Parathyroid adenoma (tissue), 2 donors: ENCODE data around the gene RAB23.

Source experiments
- H2AFZ ChIP-seq: fragments of 300-600 bp; sonication (generic); one replicate; pipeline ENCODE4 v1.7.0; 2017; ENCODE audit warnings: antibody characterized with exemption, mild to moderate bottlenecking
- H3K27ac ChIP-seq: fragments of 300-600 bp; sonication (generic); one replicate; pipeline ENCODE4 v1.7.0; 2017
- H3K27me3 ChIP-seq: fragments of 300-600 bp; sonication (generic); one replicate; pipeline ENCODE4 v1.7.0; 2017; ENCODE audit warnings: low read length; ENCODE audit not compliant: control insufficient read depth, insufficient read depth
- H3K36me3 ChIP-seq: fragments of 300-600 bp; sonication (generic); one replicate; pipeline ENCODE4 v1.7.0; 2017; ENCODE audit warnings: low read length; ENCODE audit not compliant: control insufficient read depth, insufficient read depth
- H3K4me1 ChIP-seq: fragments of 300-600 bp; sonication (generic); one replicate; pipeline ENCODE4 v1.7.0; 2017; ENCODE audit warnings: control low read depth
- H3K4me2 ChIP-seq: fragments of 300-600 bp; sonication (generic); one replicate; pipeline ENCODE4 v1.7.0; 2017; ENCODE audit warnings: low read length
- H3K4me3 ChIP-seq: fragments of 300-600 bp; sonication (generic); one replicate; pipeline ENCODE4 v1.7.0; 2017; ENCODE audit warnings: low read depth, low read length
- H3K79me2 ChIP-seq: fragments of 300-600 bp; sonication (generic); one replicate; pipeline ENCODE4 v1.7.0; 2017; ENCODE audit warnings: control low read depth
- H3K9ac ChIP-seq: fragments of 300-600 bp; sonication (generic); one replicate; pipeline ENCODE4 v1.7.0; 2017; ENCODE audit warnings: mild to moderate bottlenecking
- H3K9me3 ChIP-seq: fragments of 300-600 bp; sonication (generic); one replicate; pipeline ENCODE4 v1.7.0; 2017; ENCODE audit warnings: low read length; ENCODE audit not compliant: control insufficient read depth
- TF ChIP-seq, protein P1 (sequence below): fragments of 300-600 bp; sonication (generic); IDR thresholded peaks from one replicate; pipeline ENCODE4 v1.7.0; 2017; ENCODE audit warnings: antibody characterized with exemption, mild to moderate bottlenecking
- donor health status: primary hyperparathyroidism.

RAB23 gene

DNA sequence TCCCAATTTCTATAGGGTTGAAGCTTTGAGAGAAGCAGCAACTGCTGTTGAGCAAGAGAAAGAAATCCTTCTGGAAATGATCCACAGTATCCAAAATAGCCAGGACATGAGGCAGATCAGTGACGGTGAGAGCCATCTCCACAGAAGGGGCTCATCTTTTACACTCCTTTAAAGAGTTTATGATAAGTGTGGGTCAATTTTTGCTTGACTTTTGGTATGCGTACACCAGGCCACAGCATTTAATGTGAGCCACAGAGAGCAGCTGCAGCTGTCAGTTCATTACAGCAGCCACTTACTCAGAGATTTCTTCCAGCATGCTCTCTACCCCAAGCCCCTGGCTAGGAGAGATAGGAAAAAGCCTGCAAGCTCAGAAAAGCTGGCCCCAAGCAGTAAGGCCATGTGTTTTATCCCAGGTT lies 40.1 kb downstream of the RAB23 start:
- TF ChIP-seq, protein P1, sequence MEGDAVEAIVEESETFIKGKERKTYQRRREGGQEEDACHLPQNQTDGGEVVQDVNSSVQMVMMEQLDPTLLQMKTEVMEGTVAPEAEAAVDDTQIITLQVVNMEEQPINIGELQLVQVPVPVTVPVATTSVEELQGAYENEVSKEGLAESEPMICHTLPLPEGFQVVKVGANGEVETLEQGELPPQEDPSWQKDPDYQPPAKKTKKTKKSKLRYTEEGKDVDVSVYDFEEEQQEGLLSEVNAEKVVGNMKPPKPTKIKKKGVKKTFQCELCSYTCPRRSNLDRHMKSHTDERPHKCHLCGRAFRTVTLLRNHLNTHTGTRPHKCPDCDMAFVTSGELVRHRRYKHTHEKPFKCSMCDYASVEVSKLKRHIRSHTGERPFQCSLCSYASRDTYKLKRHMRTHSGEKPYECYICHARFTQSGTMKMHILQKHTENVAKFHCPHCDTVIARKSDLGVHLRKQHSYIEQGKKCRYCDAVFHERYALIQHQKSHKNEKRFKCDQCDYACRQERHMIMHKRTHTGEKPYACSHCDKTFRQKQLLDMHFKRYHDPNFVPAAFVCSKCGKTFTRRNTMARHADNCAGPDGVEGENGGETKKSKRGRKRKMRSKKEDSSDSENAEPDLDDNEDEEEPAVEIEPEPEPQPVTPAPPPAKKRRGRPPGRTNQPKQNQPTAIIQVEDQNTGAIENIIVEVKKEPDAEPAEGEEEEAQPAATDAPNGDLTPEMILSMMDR, result no peak
- H3K36me3 ChIP-seq, result no peaks in the 10 kb centered on the region
- H3K4me1 ChIP-seq, result no peaks in the 10 kb centered on the region
- H3K27ac ChIP-seq, result no peak overlapping the region
- no peaks in the 10 kb centered on the region for H3K27me3 ChIP-seq
- H3K9me3 ChIP-seq, result no peaks in the 10 kb centered on the region
- H3K79me2 ChIP-seq, result no peaks in the 10 kb centered on the region
- no peak overlapping the region for H3K9ac ChIP-seq
- no peak overlapping the region for H3K4me3 ChIP-seq
- no peak overlapping the region for H3K4me2 ChIP-seq
- H2AFZ ChIP-seq, result no peak overlapping the region

DNA sequence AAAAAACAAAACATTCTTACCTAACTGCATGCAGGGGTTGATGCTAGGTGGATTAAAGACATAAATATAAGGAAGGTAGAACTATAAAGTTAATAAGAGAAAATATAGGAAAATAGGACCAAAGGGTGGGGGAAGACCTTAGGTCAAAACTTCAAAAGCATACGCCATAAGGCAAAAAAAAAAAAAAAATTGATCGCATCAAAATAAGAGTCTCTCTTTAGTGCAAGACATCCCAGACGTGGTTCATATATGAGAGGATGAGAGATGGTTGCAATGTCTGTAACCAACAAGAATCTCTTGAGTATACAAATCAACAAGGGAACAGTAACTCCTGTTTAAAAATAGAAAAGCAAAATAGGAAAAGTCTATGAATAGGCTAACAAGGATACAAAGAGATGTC lies 41.5 kb downstream of the RAB23 start:
- TF ChIP-seq, protein P1, result no peak

DNA sequence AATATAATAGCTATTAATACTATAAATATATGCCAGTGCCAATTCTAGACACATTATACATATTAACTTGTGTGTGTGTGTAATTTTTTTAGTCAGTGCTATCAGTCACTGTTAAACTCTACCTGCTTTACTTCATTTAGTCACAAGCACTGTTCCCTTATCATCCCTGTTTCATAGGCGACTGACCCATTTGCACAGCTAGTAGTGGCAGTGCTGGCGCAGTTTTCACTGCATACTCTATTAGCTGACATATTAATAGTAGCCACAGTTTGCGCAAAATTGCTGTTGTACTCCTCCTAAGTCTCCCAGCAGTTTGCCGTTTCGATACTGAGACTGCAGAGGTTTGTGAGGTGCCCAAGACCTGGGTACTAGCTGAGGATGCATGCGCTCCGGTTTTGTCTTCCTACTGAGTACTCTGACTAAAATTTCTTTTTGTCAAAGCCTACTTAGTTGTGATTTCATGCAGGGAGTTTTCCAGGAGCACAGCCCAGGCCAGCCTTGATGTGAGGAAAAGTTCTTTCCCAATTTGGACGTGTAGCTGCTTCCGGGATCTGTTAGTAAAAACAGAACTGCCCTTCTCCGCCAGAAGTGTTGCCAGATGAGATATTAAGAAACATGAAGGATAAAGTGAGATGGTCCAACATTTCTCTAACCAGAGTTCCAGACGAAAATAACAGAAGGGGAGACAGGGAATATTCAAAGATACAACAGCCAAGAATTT lies 44.4 kb downstream of the RAB23 start:
- Histone ChIP-seq H3K9ac (no peak overlapping the region), H3K27ac (no peak overlapping the region), H3K36me3 (no peaks in the 10 kb centered on the region), H3K79me2 (no peaks in the 10 kb centered on the region), H3K4me2 (no peak overlapping the region), H3K9me3 (no peaks in the 10 kb centered on the region), H3K4me1 (no peaks in the 10 kb centered on the region), H2AFZ (no peak overlapping the region), H3K27me3 (no peaks in the 10 kb centered on the region), H3K4me3 (no peak overlapping the region)
- TF ChIP-seq, protein P1, result no peak

More for the DNA sequence above, 41.5 kb downstream of the RAB23 start:
- no peak overlapping the region for H2AFZ ChIP-seq
- no peak overlapping the region for H3K4me3 ChIP-seq
- H3K4me1 ChIP-seq, result no peaks in the 10 kb centered on the region
- H3K36me3 ChIP-seq, result no peaks in the 10 kb centered on the region
- H3K27me3 ChIP-seq, result no peaks in the 10 kb centered on the region
- H3K9me3 ChIP-seq, result no peaks in the 10 kb centered on the region
- H3K9ac ChIP-seq, result no peak overlapping the region
- H3K27ac ChIP-seq, result no peak overlapping the region
- H3K79me2 ChIP-seq, result no peaks in the 10 kb centered on the region
- no peak overlapping the region for H3K4me2 ChIP-seq

DNA sequence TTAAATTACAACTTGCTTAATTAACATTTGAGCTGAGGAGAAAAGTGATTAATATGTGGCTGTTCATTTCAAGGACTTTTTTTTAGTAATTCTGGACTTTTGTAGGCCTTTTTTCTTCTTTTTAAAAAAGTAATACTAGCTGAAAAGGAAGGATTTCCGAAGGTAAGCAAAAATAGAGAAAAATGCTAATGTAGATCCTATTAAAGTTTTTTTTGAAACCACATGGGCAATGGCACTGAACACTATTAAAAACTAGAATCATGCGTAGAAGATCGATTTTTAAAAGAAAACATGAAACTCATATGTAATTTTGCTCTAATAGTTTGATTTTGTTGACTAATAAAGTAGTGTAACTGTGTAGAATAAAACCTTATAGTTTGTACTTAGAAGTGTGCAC lies 47.6 kb downstream of the RAB23 start:
- no peaks in the 10 kb centered on the region for H3K79me2 ChIP-seq
- H2AFZ ChIP-seq, result no peak overlapping the region
- H3K9ac ChIP-seq, result no peak overlapping the region
- no peak overlapping the region for H3K4me3 ChIP-seq
- H3K36me3 ChIP-seq, result no peaks in the 10 kb centered on the region
- H3K27me3 ChIP-seq, result no peaks in the 10 kb centered on the region
- no peak overlapping the region for H3K27ac ChIP-seq
- TF ChIP-seq, protein P1, result no peak
- H3K4me1 ChIP-seq, result no peaks in the 10 kb centered on the region
- H3K9me3 ChIP-seq, result no peaks in the 10 kb centered on the region
- H3K4me2 ChIP-seq, result no peak overlapping the region

DNA sequence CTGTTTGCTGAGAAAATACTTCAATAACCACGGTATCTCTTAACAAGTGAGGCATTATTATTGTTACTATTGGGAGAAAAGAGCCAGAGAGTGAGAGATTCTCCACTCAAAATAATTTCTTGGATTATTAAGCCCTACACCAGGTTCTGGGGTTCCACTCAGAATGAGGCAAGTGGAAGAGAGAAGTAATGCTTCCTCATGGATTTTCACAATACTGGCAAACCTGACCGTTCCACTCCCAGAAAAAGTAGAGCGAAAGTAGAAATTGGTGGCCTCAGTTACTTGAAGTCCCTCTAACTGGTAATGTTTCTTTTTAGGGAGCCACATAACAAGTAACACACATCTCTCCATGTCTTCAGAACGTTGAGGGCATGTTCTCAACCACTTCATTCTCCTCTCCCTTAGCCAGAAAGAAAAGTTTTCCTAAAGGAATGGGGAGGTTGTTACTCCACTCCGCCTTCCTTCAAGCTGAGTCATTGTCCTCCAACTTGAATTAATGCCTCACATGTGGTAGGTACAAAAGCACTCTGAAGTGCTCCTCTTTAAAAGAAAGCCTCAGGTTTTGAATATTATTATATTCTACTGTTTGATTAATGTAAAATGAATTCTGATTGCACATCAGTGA lies 48.1 kb downstream of the RAB23 start:
- TF ChIP-seq, protein P1, result no peak
- no peak overlapping the region for H3K27ac ChIP-seq
- H3K9ac ChIP-seq, result no peak overlapping the region
- H3K36me3 ChIP-seq, result no peaks in the 10 kb centered on the region
- H2AFZ ChIP-seq, result no peak overlapping the region
- no peak overlapping the region for H3K4me3 ChIP-seq
- no peaks in the 10 kb centered on the region for H3K4me1 ChIP-seq
- no peaks in the 10 kb centered on the region for H3K27me3 ChIP-seq
- H3K4me2 ChIP-seq, result no peak overlapping the region
- H3K9me3 ChIP-seq, result no peaks in the 10 kb centered on the region
- no peaks in the 10 kb centered on the region for H3K79me2 ChIP-seq
